Neural progenitor cell (in vitro differentiated cells): ENCODE data around the gene CRYBB1. TPM values are rescaled to one million over a fixed set of nuclear protein-coding genes. Genes with fewer than 3 reads are reported as not detected.
A peak's percentile ranks its signal among the peaks of the same experiment; 100 is the strongest.

Experiments
- DNase-seq: peaks from one replicate; pipeline ENCODE4 v3.0.0-alpha.2; 2016; ENCODE audit warnings: low spot score
- H2AFZ ChIP-seq: fragments of 200-600 bp; sonication (generic); replicated peaks from 2 replicates; pipeline ENCODE4 v1.6.1; 2016; ENCODE audit warnings: antibody characterized with exemption
- H3F3A ChIP-seq: fragments of 200-600 bp; sonication (generic); 2 replicates; pipeline ENCODE4 v1.6.1; 2016; ENCODE audit warnings: antibody characterized with exemption, low read depth
- H3K27ac ChIP-seq: fragments of 200-600 bp; sonication (generic); 2 replicates; pipeline ENCODE4 v1.5.1; 2016; ENCODE audit warnings: mild to moderate bottlenecking
- H3K27me3 ChIP-seq: fragments of 200-600 bp; sonication (generic); 2 replicates; pipeline ENCODE4 v1.6.1; 2016; ENCODE audit warnings: mild to moderate bottlenecking, moderate library complexity
- H3K36me3 ChIP-seq: fragments of 200-600 bp; sonication (generic); 2 replicates; pipeline ENCODE4 v1.5.1; 2016
- H3K4me1 ChIP-seq: fragments of 200-600 bp; sonication (generic); 2 replicates; pipeline ENCODE4 v1.6.1; 2016; ENCODE audit warnings: mixed run types
- H3K4me2 ChIP-seq: fragments of 200-600 bp; sonication (generic); 2 replicates; pipeline ENCODE4 v1.6.1; 2016
- H3K4me3 ChIP-seq: fragments of 200-600 bp; sonication (generic); 2 replicates; pipeline ENCODE4 v1.5.1; 2016
- H3K79me2 ChIP-seq: fragments of 200-600 bp; sonication (generic); 2 replicates; pipeline ENCODE4 v1.6.1; 2016; ENCODE audit warnings: low read depth
- H3K9ac ChIP-seq: fragments of 200-600 bp; sonication (generic); 2 replicates; pipeline ENCODE4 v1.6.1; 2016
- H3K9me3 ChIP-seq: fragments of 200-600 bp; sonication (generic); 2 replicates; pipeline ENCODE4 v1.5.1; 2016; ENCODE audit warnings: low read depth
- H4K20me1 ChIP-seq: fragments of 200-600 bp; sonication (generic); 2 replicates; pipeline ENCODE4 v1.6.1; 2016; ENCODE audit warnings: low read depth
- H3K27ac Mint-ChIP-seq: 3 replicates; pipeline ENCODE4 v1.8.0; 2021; ENCODE audit warnings: mixed read lengths
- H3K27me3 Mint-ChIP-seq: 2 replicates; pipeline ENCODE4 v1.8.0; 2022; ENCODE audit warnings: low read depth, mild to moderate bottlenecking, inconsistent platforms, moderate library complexity, mixed read lengths; ENCODE audit not compliant: insufficient read depth
- H3K36me3 Mint-ChIP-seq: 3 replicates; pipeline ENCODE4 v1.8.0; 2021; ENCODE audit warnings: mixed read lengths
- H3K4me1 Mint-ChIP-seq: 3 replicates; pipeline ENCODE4 v1.8.0; 2021; ENCODE audit warnings: mixed read lengths
- H3K4me3 Mint-ChIP-seq: 3 replicates; pipeline ENCODE4 v1.8.0; 2021; ENCODE audit warnings: mild to moderate bottlenecking, moderate library complexity, mixed read lengths
- H3K9me3 Mint-ChIP-seq: 3 replicates; pipeline ENCODE4 v1.8.0; 2020; ENCODE audit warnings: mixed read lengths
- CTCF ChIP-seq: fragments of 200-600 bp; sonication (generic); IDR thresholded peaks from 2 replicates; pipeline ENCODE4 v1.5.1; 2017; ENCODE audit warnings: antibody characterized with exemption, mild to moderate bottlenecking
- EZH2 ChIP-seq: fragments of 200-600 bp; sonication (generic); IDR thresholded peaks from 2 replicates; pipeline ENCODE4 v1.6.1; 2017; ENCODE audit warnings: antibody characterized with exemption, mild to moderate bottlenecking, moderate library complexity
- EZH2phosphoT487 ChIP-seq: fragments of 200-600 bp; sonication (generic); IDR thresholded peaks from 2 replicates; pipeline ENCODE4 v1.6.1; 2017; ENCODE audit warnings: antibody characterized with exemption
- total RNA-seq: library from RNA; depleted of rRNA; stranded (reverse); fragments of >200 nt; gene quantifications from 2 replicates; pipeline ENCODE4 v1.2.3, GENCODE V29; 2015; ENCODE audit warnings: low replicate concordance

Gene CRYBB1
- total RNA-seq, 1 donor from 2014 or later: not detected

GRCh38 chr22:26602127-26602526 lies 15.7 kb downstream of the CRYBB1 start:
- H4K20me1 ChIP-seq: no peaks in the 10 kb centered on the region
- peaks cover 11% of the 10 kb centered on the region for H3K4me1 Mint-ChIP-seq

GRCh38 chr22:26601726-26602125 lies 16.1 kb downstream of the CRYBB1 start:
- H3K27me3 ChIP-seq: no peaks in the 10 kb centered on the region
- Mint-ChIP-seq H3K4me1 (peaks cover 11% of the 10 kb centered on the region), H3K9me3 (no peaks in the 10 kb centered on the region), H3K27ac (peak overlapping the region; percentile 9), H3K27me3 (peaks cover 12% of the 10 kb centered on the region), H3K4me3 (no peak overlapping the region), H3K36me3 (no peaks in the 10 kb centered on the region)
- H3K79me2 ChIP-seq: no peaks in the 10 kb centered on the region
- no peaks in the 10 kb centered on the region for H3K4me1 ChIP-seq
- no peaks in the 10 kb centered on the region for H4K20me1 ChIP-seq
- no peak overlapping the region for H3K9ac ChIP-seq
- H3K27ac ChIP-seq: no peak overlapping the region
- H2AFZ ChIP-seq: no peak overlapping the region
- H3K9me3 ChIP-seq: no peaks in the 10 kb centered on the region
- no peak for DNase-seq
- H3K4me3 ChIP-seq: no peak overlapping the region
- H3K4me2 ChIP-seq: no peak overlapping the region
- TF ChIP-seq EZH2phosphoT487 (no peak), CTCF (no peak)
- H3K36me3 ChIP-seq: no peaks in the 10 kb centered on the region
- peaks cover 5% of the 10 kb centered on the region for H3F3A ChIP-seq

More at GRCh38 chr22:26602127-26602526, 15.7 kb downstream of the CRYBB1 start:
- no peaks in the 10 kb centered on the region for H3K36me3 ChIP-seq
- H3K9me3 ChIP-seq: no peaks in the 10 kb centered on the region
- TF ChIP-seq CTCF (no peak), EZH2 (no peak), EZH2phosphoT487 (no peak)
- peak overlapping the region; percentile 9 for H3K27ac Mint-ChIP-seq
- H3K36me3 Mint-ChIP-seq: no peaks in the 10 kb centered on the region
- no peak overlapping the region for H3K4me3 ChIP-seq
- no peaks in the 10 kb centered on the region for H3K27me3 ChIP-seq
- H3K79me2 ChIP-seq: no peaks in the 10 kb centered on the region
- no peak overlapping the region for H3K4me2 ChIP-seq
- H3K4me1 ChIP-seq: no peaks in the 10 kb centered on the region
- H3K4me3 Mint-ChIP-seq: no peak overlapping the region
- DNase-seq: no peak
- H3K27ac ChIP-seq: no peak overlapping the region
- peaks cover 12% of the 10 kb centered on the region for H3K27me3 Mint-ChIP-seq
- H3F3A ChIP-seq: peaks cover 5% of the 10 kb centered on the region
- H3K9me3 Mint-ChIP-seq: no peaks in the 10 kb centered on the region
- no peak overlapping the region for H2AFZ ChIP-seq
- no peak overlapping the region for H3K9ac ChIP-seq

- Histone ChIP-seq H2AFZ (no peak overlapping the region), H3K9me3 (no peaks in the 10 kb centered on the region), H3K4me2 (no peak overlapping the region), H4K20me1 (no peaks in the 10 kb centered on the region), H3K79me2 (no peaks in the 10 kb centered on the region), H3K4me1 (no peaks in the 10 kb centered on the region), H3K9ac (no peak overlapping the region), H3K4me3 (no peak overlapping the region), H3K27ac (no peak overlapping the region), H3K27me3 (no peaks in the 10 kb centered on the region), H3F3A (peaks cover 3% of the 10 kb centered on the region), H3K36me3 (no peaks in the 10 kb centered on the region)
- Mint-ChIP-seq H3K36me3 (no peaks in the 10 kb centered on the region), H3K27me3 (peaks cover 12% of the 10 kb centered on the region), H3K4me3 (no peak overlapping the region), H3K27ac (no peak overlapping the region), H3K4me1 (peaks cover 11% of the 10 kb centered on the region), H3K9me3 (no peaks in the 10 kb centered on the region)
- TF ChIP-seq EZH2 (no peak), EZH2phosphoT487 (no peak), CTCF (no peak)
- DNase-seq: no peak
These were observed 18.3 kb downstream of the CRYBB1 start for GRCh38 chr22:26599505-26599904.
